ENCODE data around the gene IL12A.

The IL12A gene

GRCh38 chr3:160009525-160009924 lies 20.9 kb downstream of the IL12A start:
- no peak for TF ChIP-seq CTCF (IDR thresholded peaks at IDR 0.05; ENCODE audit: insufficient read depth, low read depth, low read length, missing control alignments)
- DNase-seq (ENCODE audit: low read depth): peak; percentile 62
- no peak overlapping the region for H3K4me3 ChIP-seq (ENCODE audit: low read depth, low read length)

- no peak for TF ChIP-seq CTCF (IDR thresholded peaks at IDR 0.05; ENCODE audit: insufficient read depth, low read depth, low read length, missing control alignments)
- peak; percentile 84 for DNase-seq (ENCODE audit: low read depth)
- H3K4me3 ChIP-seq (ENCODE audit: low read depth, low read length): peak overlapping the region; percentile 18
These were observed 21.9 kb downstream of the IL12A start for GRCh38 chr3:160010578-160010977.

GRCh38 chr3:160012108-160012507 lies 23.5 kb downstream of the IL12A start:
- DNase-seq (ENCODE audit: low read depth): peak; percentile 91
- TF ChIP-seq CTCF (IDR thresholded peaks at IDR 0.05; ENCODE audit: insufficient read depth, low read depth, low read length, missing control alignments): no peak
- H3K4me3 ChIP-seq (ENCODE audit: low read depth, low read length): peak overlapping the region; percentile 22; the same call in 1 of the 2 replicates

GRCh38 chr3:160016972-160017371 lies 28.3 kb downstream of the IL12A start:
- peak; percentile 41 for DNase-seq (ENCODE audit: low read depth)
- no peak overlapping the region for H3K4me3 ChIP-seq (ENCODE audit: low read depth, low read length)
- no peak for TF ChIP-seq CTCF (IDR thresholded peaks at IDR 0.05; ENCODE audit: insufficient read depth, low read depth, low read length, missing control alignments)

GRCh38 chr3:160018959-160019358 lies 30.3 kb downstream of the IL12A start:
- no peak for DNase-seq (ENCODE audit: low read depth)
- H3K4me3 ChIP-seq (ENCODE audit: low read depth, low read length): no peak overlapping the region
- TF ChIP-seq CTCF (IDR thresholded peaks at IDR 0.05; ENCODE audit: insufficient read depth, low read depth, low read length, missing control alignments): no peak

GRCh38 chr3:160020057-160020711 lies 31.5 kb downstream of the IL12A start:
- DNase-seq (ENCODE audit: low read depth): no peak
- H3K4me3 ChIP-seq (ENCODE audit: low read depth, low read length): no peak overlapping the region
- no peak for TF ChIP-seq CTCF (IDR thresholded peaks at IDR 0.05; ENCODE audit: insufficient read depth, low read depth, low read length, missing control alignments)

GRCh38 chr3:160022068-160022467 lies 33.4 kb downstream of the IL12A start:
- H3K4me3 ChIP-seq (ENCODE audit: low read depth, low read length): no peak overlapping the region
- DNase-seq (ENCODE audit: low read depth): no peak
- TF ChIP-seq CTCF (IDR thresholded peaks at IDR 0.05; ENCODE audit: insufficient read depth, low read depth, low read length, missing control alignments): no peak

Data from GM12865 (cell line).